SU-DHL-6 (cell line): ENCODE results near the gene PPARA.

Experiments
- H2AFZ ChIP-seq: fragments of 200-600 bp; sonication (generic); 2 replicates; pipeline ENCODE4 v1.6.1; 2014; ENCODE audit warnings: low read depth, mild to moderate bottlenecking, moderate library complexity, mixed read lengths, antibody characterized with exemption, low read length; ENCODE audit not compliant: severe bottlenecking
- H3F3A ChIP-seq: fragments of 200-600 bp; shearing (Covaris generic); 2 replicates; pipeline ENCODE4 v1.6.0; 2016; ENCODE audit warnings: antibody characterized with exemption, mild to moderate bottlenecking; ENCODE audit not compliant: insufficient read depth
- H3K27ac ChIP-seq: fragments of 200-600 bp; sonication (generic); 2 replicates; pipeline ENCODE4 v1.5.1; 2016; ENCODE audit warnings: low read depth, mild to moderate bottlenecking, low read length, moderate library complexity, mixed read lengths
- H3K27me3 ChIP-seq: fragments of 200-600 bp; sonication (generic), shearing (Covaris generic); 2 replicates; pipeline ENCODE4 v1.6.0; 2014; ENCODE audit warnings: mild to moderate bottlenecking, low read length
- H3K36me3 ChIP-seq: fragments of 200-600 bp; sonication (generic); 2 replicates; pipeline ENCODE4 v1.6.1; 2014; ENCODE audit warnings: mild to moderate bottlenecking, low read length, mixed read lengths
- H3K4me2 ChIP-seq: fragments of 300-600, 200-600 bp; shearing (Covaris generic), sonication (generic); 2 replicates; pipeline ENCODE4 v1.6.0; 2014; ENCODE audit warnings: low read length, low read depth, mild to moderate bottlenecking; ENCODE audit not compliant: poor library complexity, severe bottlenecking
- H3K4me3 ChIP-seq: fragments of 200-600 bp; sonication (generic); 2 replicates; pipeline ENCODE4 v1.5.1; 2014; ENCODE audit warnings: antibody characterized with exemption, low read length, mild to moderate bottlenecking, mixed read lengths; ENCODE audit not compliant: insufficient read depth, poor library complexity, severe bottlenecking
- H3K79me2 ChIP-seq: fragments of 200-600 bp; sonication (generic); 2 replicates; pipeline ENCODE4 v1.6.1; 2014; ENCODE audit warnings: mild to moderate bottlenecking, low read length, moderate library complexity; ENCODE audit not compliant: insufficient read depth
- H3K9ac ChIP-seq: fragments of 200-600 bp; sonication (generic); 2 replicates; pipeline ENCODE4 v1.7.0; 2014; ENCODE audit warnings: mild to moderate bottlenecking, low read length
- H3K9me2 ChIP-seq: fragments of 200-600 bp; sonication (generic); replicated peaks from 2 replicates; pipeline ENCODE4 v1.6.1; 2014; ENCODE audit warnings: low read length; ENCODE audit not compliant: insufficient read depth
- H3K9me3 ChIP-seq: fragments of 200-600 bp; sonication (generic); 2 replicates; pipeline ENCODE4 v1.6.1; 2014; ENCODE audit warnings: low read length, mixed read lengths; ENCODE audit not compliant: insufficient read depth
- H4K20me1 ChIP-seq: fragments of 200-600 bp; sonication (generic); 2 replicates; pipeline ENCODE4 v1.6.1; 2014; ENCODE audit warnings: low read depth, mild to moderate bottlenecking, antibody characterized with exemption, low read length, moderate library complexity, mixed read lengths
- EZH2phosphoT487 ChIP-seq: fragments of 200-600 bp; sonication (generic), shearing (Covaris generic); conservative IDR thresholded peaks from 2 replicates; pipeline ENCODE4 v1.6.1; 2018; ENCODE audit warnings: mild to moderate bottlenecking, antibody characterized with exemption, low read length, moderate library complexity, mixed read lengths
- TF ChIP-seq, protein P1 (sequence below): fragments of 200-600 bp; sonication (generic); IDR thresholded peaks from one replicate; pipeline ENCODE4 v1.5.1; 2017; ENCODE audit warnings: antibody characterized with exemption, mild to moderate bottlenecking, low read length, moderate library complexity; ENCODE audit not compliant: insufficient read depth, poor library complexity, severe bottlenecking

Gene PPARA

DNA sequence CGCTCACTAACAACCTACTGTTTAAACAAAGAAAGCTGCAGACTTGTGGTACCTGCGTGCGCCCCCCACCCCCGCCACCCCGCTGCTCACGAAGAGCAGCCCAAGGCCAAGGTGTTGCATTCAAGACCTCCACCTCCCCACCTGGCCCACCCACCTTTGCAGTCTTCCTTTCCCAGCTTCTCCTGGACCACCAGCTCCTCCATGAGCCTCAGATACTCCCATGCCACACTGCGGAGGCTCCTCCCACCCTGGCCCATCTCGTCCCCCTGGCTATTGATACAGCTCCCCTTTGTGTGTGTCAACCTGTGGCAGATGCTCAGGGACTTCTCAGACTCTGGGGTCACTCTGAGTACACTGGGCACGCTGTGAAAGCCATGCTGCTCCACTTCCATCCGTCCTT, 95.9 kb downstream of the PPARA start:
- no peaks in the 10 kb centered on the region for H3K9me3 ChIP-seq
- no peaks in the 10 kb centered on the region for H3K27me3 ChIP-seq
- no peak overlapping the region for H2AFZ ChIP-seq
- H3K9me2 ChIP-seq, result no peaks in the 10 kb centered on the region
- H4K20me1 ChIP-seq, result no peaks in the 10 kb centered on the region
- no peak overlapping the region for H3K27ac ChIP-seq
- no peak overlapping the region for H3K4me2 ChIP-seq
- H3K36me3 ChIP-seq, result no peaks in the 10 kb centered on the region
- no peaks in the 10 kb centered on the region; the same call in 1 of the 2 replicates for H3K79me2 ChIP-seq
- H3K9ac ChIP-seq, result no peak overlapping the region
- H3F3A ChIP-seq, result no peaks in the 10 kb centered on the region
- no peak overlapping the region for H3K4me3 ChIP-seq
- TF ChIP-seq EZH2phosphoT487, result no peak
- TF ChIP-seq, protein P1, sequence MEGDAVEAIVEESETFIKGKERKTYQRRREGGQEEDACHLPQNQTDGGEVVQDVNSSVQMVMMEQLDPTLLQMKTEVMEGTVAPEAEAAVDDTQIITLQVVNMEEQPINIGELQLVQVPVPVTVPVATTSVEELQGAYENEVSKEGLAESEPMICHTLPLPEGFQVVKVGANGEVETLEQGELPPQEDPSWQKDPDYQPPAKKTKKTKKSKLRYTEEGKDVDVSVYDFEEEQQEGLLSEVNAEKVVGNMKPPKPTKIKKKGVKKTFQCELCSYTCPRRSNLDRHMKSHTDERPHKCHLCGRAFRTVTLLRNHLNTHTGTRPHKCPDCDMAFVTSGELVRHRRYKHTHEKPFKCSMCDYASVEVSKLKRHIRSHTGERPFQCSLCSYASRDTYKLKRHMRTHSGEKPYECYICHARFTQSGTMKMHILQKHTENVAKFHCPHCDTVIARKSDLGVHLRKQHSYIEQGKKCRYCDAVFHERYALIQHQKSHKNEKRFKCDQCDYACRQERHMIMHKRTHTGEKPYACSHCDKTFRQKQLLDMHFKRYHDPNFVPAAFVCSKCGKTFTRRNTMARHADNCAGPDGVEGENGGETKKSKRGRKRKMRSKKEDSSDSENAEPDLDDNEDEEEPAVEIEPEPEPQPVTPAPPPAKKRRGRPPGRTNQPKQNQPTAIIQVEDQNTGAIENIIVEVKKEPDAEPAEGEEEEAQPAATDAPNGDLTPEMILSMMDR, result no peak

DNA sequence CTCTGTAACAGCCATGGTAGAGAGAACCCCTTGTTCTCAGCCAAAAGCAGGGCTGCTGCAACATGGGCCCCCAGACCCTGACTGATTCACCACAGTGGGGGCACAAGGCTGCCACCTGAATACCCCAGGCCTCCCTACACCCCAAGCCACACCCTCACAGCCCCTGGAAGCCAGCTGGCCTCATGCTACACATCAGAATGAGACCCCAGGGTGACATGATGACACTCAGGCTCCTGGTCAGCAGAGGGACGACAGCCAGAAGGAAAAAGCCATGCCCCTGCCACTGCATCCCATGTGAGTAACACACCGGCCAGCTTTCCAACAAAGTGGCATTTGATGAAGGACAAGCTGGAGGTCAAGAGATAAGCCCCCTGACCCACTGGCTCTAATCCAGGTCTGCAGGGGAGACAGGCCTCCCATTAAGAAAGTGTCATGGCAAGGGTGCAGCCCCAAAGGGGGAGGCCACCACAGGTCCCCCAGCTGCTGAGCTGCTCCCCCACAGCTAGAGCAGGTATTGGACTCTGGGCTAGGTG, 97.2 kb downstream of the PPARA start:
- no peaks in the 10 kb centered on the region for H3K36me3 ChIP-seq
- H4K20me1 ChIP-seq, result no peaks in the 10 kb centered on the region
- H3K4me2 ChIP-seq, result no peak overlapping the region
- no peak overlapping the region for H3K27ac ChIP-seq
- H3K9me2 ChIP-seq, result no peaks in the 10 kb centered on the region
- no peaks in the 10 kb centered on the region; the same call in 1 of the 2 replicates for H3K79me2 ChIP-seq
- H3F3A ChIP-seq, result 0 out of 2 replicates have a peak, but pooled peaks cover 8% of the 10 kb centered on the region
- H2AFZ ChIP-seq, result no peak overlapping the region
- no peak overlapping the region for H3K9ac ChIP-seq
- H3K4me3 ChIP-seq, result no peak overlapping the region
- no peaks in the 10 kb centered on the region for H3K9me3 ChIP-seq
- no peak for TF ChIP-seq EZH2phosphoT487
- TF ChIP-seq, protein P1, result no peak
- no peaks in the 10 kb centered on the region for H3K27me3 ChIP-seq

GRCh38 chr22:46250035-46250782, 99.9 kb downstream of the PPARA start, which contains the start of gene CDPF1:
CDPF1 (minus strand) TSS chr22:46250293; CDS start chr22:46248284, 2,009 bp downstream.
- Histone ChIP-seq H3K4me3 (peak within 1 kb of the TSS; percentile 89), H3K36me3 (no peaks in the 10 kb centered on the region), H3F3A (0 out of 2 replicates have a peak, but pooled peaks cover 10% of the 10 kb centered on the region), H3K27me3 (no peaks in the 10 kb centered on the region), H3K79me2 (no peaks in the 10 kb centered on the region; the same call in 1 of the 2 replicates), H3K4me2 (peak within 1 kb of the TSS; percentile 53), H3K27ac (peak within 1 kb of the TSS; percentile 31; the same call in 1 of the 2 replicates), H3K9me2 (no peaks in the 10 kb centered on the region), H3K9ac (peak within 1 kb of the TSS; percentile 87), H2AFZ (peak within 1 kb of the TSS; percentile 94), H4K20me1 (no peaks in the 10 kb centered on the region), H3K9me3 (no peaks in the 10 kb centered on the region)
- no peak for TF ChIP-seq EZH2phosphoT487

- H3K9me3 ChIP-seq, result no peaks in the 10 kb centered on the region
- H2AFZ ChIP-seq, result peak overlapping the region; percentile 47
- H3F3A ChIP-seq, result 0 out of 2 replicates have a peak, but pooled peaks cover 10% of the 10 kb centered on the region
- H3K4me3 ChIP-seq, result peak overlapping the region; percentile 89
- H3K9ac ChIP-seq, result peak overlapping the region; percentile 87
- H3K79me2 ChIP-seq, result no peaks in the 10 kb centered on the region; the same call in 1 of the 2 replicates
- H3K27ac ChIP-seq, result no peak overlapping the region
- H4K20me1 ChIP-seq, result no peaks in the 10 kb centered on the region
- TF ChIP-seq, protein P1, result no peak
- TF ChIP-seq EZH2phosphoT487, result no peak
- H3K27me3 ChIP-seq, result no peaks in the 10 kb centered on the region
- H3K9me2 ChIP-seq, result no peaks in the 10 kb centered on the region
- peak overlapping the region; percentile 53 for H3K4me2 ChIP-seq
- H3K36me3 ChIP-seq, result no peaks in the 10 kb centered on the region
These were observed 100.4 kb downstream of the PPARA start for GRCh38 chr22:46250783-46251125.
